Measurements from ENCODE around the gene MBOAT7.
"Not testable (repeated sequence)": the region's sequence is repeated elsewhere in the genome, so short reads cannot be mapped to it uniquely, and the experiment has no call there.

Gene MBOAT7

GRCh38 chr19:54172471-54173358, 16.7 kb downstream of the MBOAT7 start, which contains the start of gene TMC4:
TMC4 (minus strand) TSS chr19:54173160; CDS start chr19:54173117, 43 bp downstream.
- Mint-ChIP-seq H3K27me3 (ENCODE audit: low read depth, poor library complexity) (no peaks in the 10 kb centered on the region), H3K4me3 (peak within 1 kb of the TSS; percentile 15), H3K36me3 (ENCODE audit: low read depth) (peaks cover 5% of the 10 kb centered on the region), H3K27ac (no peak within 1 kb of the TSS), H3K9me3 (no peaks in the 10 kb centered on the region), H3K4me1 (peaks cover 17% of the 10 kb centered on the region)
- no peak for DNase-seq
- no peak for TF ChIP-seq CTCF (IDR thresholded peaks at IDR 0.05)

GRCh38 chr19:54171736-54172431, 17.5 kb downstream of the MBOAT7 start:
- H3K4me3 Mint-ChIP-seq; H3K36me3 Mint-ChIP-seq (ENCODE audit: low read depth); DNase-seq; H3K27me3 Mint-ChIP-seq (ENCODE audit: low read depth, poor library complexity); H3K9me3 Mint-ChIP-seq: not testable (repeated sequence)
- Mint-ChIP-seq H3K27ac (peak overlapping the region; percentile 91), H3K4me1 (peaks cover 17% of the 10 kb centered on the region)

GRCh38 chr19:54169149-54169740, 20.1 kb downstream of the MBOAT7 start:
- no peak for TF ChIP-seq CTCF (IDR thresholded peaks at IDR 0.05)
- peaks cover 11% of the 10 kb centered on the region for H3K4me1 Mint-ChIP-seq
- peaks cover 22% of the 10 kb centered on the region for H3K9me3 Mint-ChIP-seq
- no peak for DNase-seq
- H3K4me3 Mint-ChIP-seq, result no peak overlapping the region
- no peak overlapping the region for H3K27ac Mint-ChIP-seq
- H3K36me3 Mint-ChIP-seq (ENCODE audit: low read depth), result peaks cover 5% of the 10 kb centered on the region
- peaks cover 13% of the 10 kb centered on the region for H3K27me3 Mint-ChIP-seq (ENCODE audit: low read depth, poor library complexity)

- TF ChIP-seq CTCF (IDR thresholded peaks at IDR 0.05), result peak; percentile 78
- Mint-ChIP-seq H3K9me3 (peaks cover 31% of the 10 kb centered on the region), H3K4me1 (peaks cover 11% of the 10 kb centered on the region), H3K27ac (no peak overlapping the region), H3K27me3 (ENCODE audit: low read depth, poor library complexity) (peaks cover 20% of the 10 kb centered on the region), H3K36me3 (ENCODE audit: low read depth) (peaks cover 14% of the 10 kb centered on the region), H3K4me3 (no peak overlapping the region)
- peak; percentile 99 for DNase-seq
Measured at GRCh38 chr19:54168174-54168917, 21.0 kb downstream of the MBOAT7 start.

- Mint-ChIP-seq H3K27ac (no peak overlapping the region), H3K4me3 (no peak overlapping the region), H3K4me1 (peaks cover 23% of the 10 kb centered on the region), H3K9me3 (peaks cover 59% of the 10 kb centered on the region), H3K27me3 (ENCODE audit: low read depth, poor library complexity) (peaks cover 39% of the 10 kb centered on the region), H3K36me3 (ENCODE audit: low read depth) (peaks cover 29% of the 10 kb centered on the region)
- no peak for DNase-seq
- no peak for TF ChIP-seq CTCF (IDR thresholded peaks at IDR 0.05)
Measured at GRCh38 chr19:54165222-54165621, 24.2 kb downstream of the MBOAT7 start.
